Tibial nerve (tissue), 4 donors: ENCODE measurements around the gene CLEC10A. TPM values are rescaled to one million over a fixed set of nuclear protein-coding genes. Genes with fewer than 3 reads are reported as not detected.

ENCODE experiments used
- DNase-seq, 2 donors: peaks; one replicate each; pipeline ENCODE4 v3.0.0-alpha.2; 2019; ENCODE audit warnings: low spot score in 2 of 2
- H3K27ac ChIP-seq, 4 donors: fragments of 200-600 bp; sonication (generic) in 3 of 4; one replicate each; pipeline ENCODE4 v1.5.1; 2017 to 2019; ENCODE audit warnings: mild to moderate bottlenecking in 1 of 4
- H3K27me3 ChIP-seq, 2 donors: fragments of 200-600 bp; sonication (generic) in 1 of 2; one replicate each; pipeline versions ENCODE4 v1.5.1 to v1.6.0; 2017 to 2019
- H3K36me3 ChIP-seq, 3 donors: fragments of 200-600 bp; sonication (generic); one replicate each; pipeline ENCODE4 v1.5.1; 2018 to 2019
- H3K4me1 ChIP-seq, 4 donors: fragments of 200-600 bp; sonication (generic) in 3 of 4; one replicate each; pipeline ENCODE4 v1.5.1; 2017 to 2019
- H3K4me3 ChIP-seq, 4 donors: fragments of 200-600 bp; sonication (generic) in 3 of 4; one replicate each; pipeline ENCODE4 v1.5.1; 2017 to 2019; ENCODE audit warnings: mild to moderate bottlenecking in 1 of 4, moderate library complexity in 1 of 4
- H3K9me3 ChIP-seq, 4 donors: fragments of 200-600 bp; sonication (generic) in 3 of 4; one replicate each; pipeline ENCODE4 v1.5.1; 2017 to 2019
- CTCF ChIP-seq, 5 experiments: fragments of 200-600 bp in 3 of 5; fragments of 450-650 bp in 2 of 5; sonication (generic) in 3 of 5; IDR thresholded peaks; one replicate each; pipeline ENCODE4 v1.5.1; 2016 to 2019; ENCODE audit warnings: antibody characterized with exemption in 5 of 5, mild to moderate bottlenecking in 3 of 5, moderate library complexity in 2 of 5
- EP300 ChIP-seq, 2 donors: sonication (generic); formaldehyde crosslinking; IDR thresholded peaks; one replicate each; pipeline ENCODE4 v1.6.1; 2017; ENCODE audit warnings: antibody characterized with exemption in 2 of 2, mild to moderate bottlenecking in 1 of 2
- POLR2A ChIP-seq, 2 donors: fragments of 450-650 bp; IDR thresholded peaks; one replicate each; pipeline ENCODE4 v1.6.1; 2017; ENCODE audit warnings: antibody characterized with exemption in 2 of 2, mild to moderate bottlenecking in 2 of 2, moderate library complexity in 2 of 2
- WGBS, 2 donors: methylation state at CpG; one replicate each; pipeline ENCODE4 v1.1.5; 2018; 5-methylcytosine and 5-hydroxymethylcytosine counted together
- total RNA-seq, 4 donors: library from RNA; depleted of rRNA; stranded (reverse); fragments of >200 nt; gene quantifications; one replicate each; pipeline ENCODE4 v1.1.0, GENCODE V29; 2016

The CLEC10A gene
- total RNA-seq, 4 donors from 2014 or later: 2.2 to 19.8 (median 10.3) TPM

GRCh38 chr17:7084088-7084487, 4.0 kb upstream of the CLEC10A start:
- Histone ChIP-seq H3K36me3 (no peaks in the 10 kb centered on the region), H3K27me3 (no peaks in the 10 kb centered on the region), H3K4me1 (peaks cover 0 to 11% (median 0%) of the 10 kb centered on the region in 4 donors), H3K4me3 (no peak overlapping the region), H3K27ac (no peak overlapping the region), H3K9me3 (no peaks in the 10 kb centered on the region)
- DNase-seq: no peak
- 39 to 51% methylated on average over 7 of the region's 7 CpGs for WGBS, 2 donors
- TF ChIP-seq CTCF (IDR thresholded peaks at IDR 0.05): no peak
- TF ChIP-seq EP300 (IDR thresholded peaks at IDR 0.05): peak in 1 of 2 donors; percentile 56

DNA sequence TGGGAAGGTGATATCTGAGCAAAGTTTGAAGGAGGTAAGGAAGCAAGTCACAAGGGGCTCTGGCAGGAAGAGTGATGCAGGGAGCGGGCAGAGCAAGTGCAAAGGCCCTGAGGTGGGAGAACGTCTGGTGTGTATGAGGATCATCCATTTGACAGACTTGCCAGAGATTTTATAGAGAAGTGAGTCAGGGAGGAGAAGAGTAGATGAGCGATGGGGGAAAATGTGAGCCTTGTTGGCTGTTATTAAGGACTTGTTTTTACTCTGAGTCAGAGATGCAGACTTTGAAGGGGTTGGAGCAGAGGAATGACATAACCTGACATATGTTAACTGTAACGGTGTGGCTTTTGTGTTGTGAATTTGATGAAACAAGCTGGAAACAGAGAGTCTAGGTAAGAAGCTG, 3.5 kb upstream of the CLEC10A start:
- DNase-seq: no peak
- 77% methylated on average over 4 of the region's 4 CpGs for WGBS, 2 donors
- H3K9me3 ChIP-seq: no peaks in the 10 kb centered on the region

DNA sequence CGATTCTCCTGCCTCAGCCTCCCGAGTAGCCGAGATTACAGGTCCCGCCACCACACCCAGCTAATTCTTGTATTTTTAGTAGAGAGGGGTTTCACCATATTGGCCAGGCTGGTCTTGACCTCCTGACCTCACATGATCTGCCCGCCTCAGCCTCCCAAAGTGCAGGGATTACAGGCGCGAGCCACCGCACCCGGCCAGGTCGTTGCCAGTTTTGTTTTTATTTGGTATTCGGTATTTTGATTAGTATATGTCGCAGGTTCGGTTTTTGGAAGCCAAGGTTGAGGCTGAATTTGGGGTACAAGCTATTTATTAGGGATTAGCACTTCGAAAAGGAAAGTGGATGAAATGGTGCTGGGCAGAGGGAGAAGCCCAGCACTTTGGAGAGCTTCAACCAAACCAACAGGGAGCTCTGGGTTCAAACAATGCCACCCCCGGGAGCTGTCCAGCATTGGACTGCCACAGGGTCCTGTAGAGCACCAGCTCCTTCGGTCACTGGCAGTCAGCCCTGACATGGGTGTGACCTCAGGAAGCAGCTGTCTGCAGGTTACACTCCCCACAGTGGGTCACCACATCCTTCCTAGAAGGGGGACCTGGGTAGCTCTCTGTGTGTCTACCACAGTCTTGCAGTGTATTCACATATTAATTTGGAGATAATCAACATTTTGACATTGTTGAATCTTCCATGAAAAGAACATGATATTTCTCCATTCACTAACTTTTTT, 1.5 kb upstream of the CLEC10A start:
- Histone ChIP-seq H3K27ac (no peak overlapping the region), H3K36me3 (no peaks in the 10 kb centered on the region), H3K9me3 (no peaks in the 10 kb centered on the region), H3K4me1 (peaks cover 0 to 11% (median 0%) of the 10 kb centered on the region in 4 donors), H3K4me3 (no peak overlapping the region), H3K27me3 (no peaks in the 10 kb centered on the region)
- TF ChIP-seq CTCF (IDR thresholded peaks at IDR 0.05) (no peak), EP300 (IDR thresholded peaks at IDR 0.05) (no peak), POLR2A (IDR thresholded peaks at IDR 0.05) (no peak)
- DNase-seq: no peak
- WGBS, 2 donors: 85 to 86% methylated on average over 16 of the region's 16 CpGs

More for the DNA sequence above, 3.5 kb upstream of the CLEC10A start:
- Histone ChIP-seq H3K27ac (no peak overlapping the region), H3K4me1 (peaks cover 0 to 11% (median 0%) of the 10 kb centered on the region in 4 donors), H3K36me3 (no peaks in the 10 kb centered on the region), H3K27me3 (no peaks in the 10 kb centered on the region), H3K4me3 (no peak overlapping the region)
- no peak for TF ChIP-seq POLR2A (IDR thresholded peaks at IDR 0.05)
- no peak for TF ChIP-seq EP300 (IDR thresholded peaks at IDR 0.05)
- TF ChIP-seq CTCF (IDR thresholded peaks at IDR 0.05): no peak

DNA sequence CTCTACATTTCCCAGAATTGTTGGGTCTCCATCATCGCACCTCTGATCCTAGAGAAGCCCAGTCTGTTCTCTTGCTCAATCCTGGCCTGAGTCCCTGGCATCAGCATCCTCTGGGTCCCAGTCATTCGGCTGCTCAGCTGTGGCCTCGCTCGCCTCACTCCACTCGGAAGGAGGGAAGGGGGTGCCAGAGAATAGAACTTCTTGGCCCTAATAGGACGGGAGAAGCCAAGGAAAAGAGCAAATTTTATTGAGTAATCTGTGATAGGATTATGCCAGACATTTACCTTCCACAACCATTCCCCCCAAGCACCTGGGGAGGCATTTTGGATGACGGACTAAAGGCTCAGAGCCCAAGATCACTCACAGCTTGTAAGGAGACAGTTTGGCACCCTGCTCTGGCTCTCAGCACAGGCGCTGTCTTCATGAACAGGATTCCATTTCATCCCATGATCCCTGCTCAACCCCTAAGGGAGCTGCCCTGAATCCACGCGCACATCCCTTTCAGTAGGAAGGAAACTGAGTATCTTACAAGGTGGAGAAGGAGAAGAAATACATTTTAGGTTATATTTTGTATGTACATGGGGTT, 498 bp upstream of the CLEC10A start:
- WGBS, 2 donors: 65 to 76% methylated on average over 10 of the region's 10 CpGs
- Histone ChIP-seq H3K27ac (peak overlapping the region in 1 of 4 donors; percentile 67), H3K27me3 (no peaks in the 10 kb centered on the region), H3K36me3 (no peaks in the 10 kb centered on the region), H3K4me3 (no peak overlapping the region), H3K9me3 (no peaks in the 10 kb centered on the region), H3K4me1 (peaks cover 0 to 11% (median 0%) of the 10 kb centered on the region in 4 donors)
- DNase-seq: peak; percentile 21 to 71
- TF ChIP-seq POLR2A (IDR thresholded peaks at IDR 0.05) (no peak), CTCF (IDR thresholded peaks at IDR 0.05) (no peak), EP300 (IDR thresholded peaks at IDR 0.05) (peak in 1 of 2 donors; percentile 78)

- DNase-seq: no peak
- H3K4me3 ChIP-seq: peak overlapping the region in 1 of 4 donors; percentile 3
- TF ChIP-seq CTCF (IDR thresholded peaks at IDR 0.05) (no peak), POLR2A (IDR thresholded peaks at IDR 0.05) (no peak), EP300 (IDR thresholded peaks at IDR 0.05) (no peak)
- peaks cover 0 to 11% (median 0%) of the 10 kb centered on the region in 4 donors for H3K4me1 ChIP-seq
- H3K36me3 ChIP-seq: no peaks in the 10 kb centered on the region
- no peak overlapping the region for H3K27ac ChIP-seq
- 80 to 90% methylated on average over 10 of the region's 10 CpGs for WGBS, 2 donors
- H3K27me3 ChIP-seq: no peaks in the 10 kb centered on the region
- no peaks in the 10 kb centered on the region for H3K9me3 ChIP-seq
Observed at GRCh38 chr17:7078711-7079110, 1.3 kb downstream of the CLEC10A start.
